GM06990 (cell line): ENCODE measurements around the gene PUM1.
A peak's percentile ranks its signal among the peaks of the same experiment; 100 is the strongest.

ENCODE experiments used
- DNase-seq: peaks from one replicate; pipeline ENCODE4 v3.0.0-alpha.2; 2011; ENCODE audit not compliant: insufficient read length; ENCODE audit errors: extremely low read depth
- H3K27me3 ChIP-seq: replicated peaks from 2 replicates; pipeline ENCODE4 v1.6.0; 2011; ENCODE audit warnings: low read length; ENCODE audit not compliant: control insufficient read depth, insufficient read depth
- H3K36me3 ChIP-seq: 2 replicates; pipeline ENCODE4 v1.5.1; 2011; ENCODE audit warnings: low read length; ENCODE audit not compliant: control insufficient read depth, insufficient read depth
- H3K4me3 ChIP-seq: replicated peaks from 2 replicates; pipeline ENCODE4 v1.5.1; 2011; ENCODE audit warnings: low read depth, mild to moderate bottlenecking, control low read depth, low read length
- CTCF ChIP-seq: IDR thresholded peaks from 2 replicates; pipeline ENCODE4 v1.5.1; 2011; ENCODE audit warnings: low read length, control low read depth, mild to moderate bottlenecking, inconsistent platforms; ENCODE audit not compliant: insufficient read depth, poor library complexity, severe bottlenecking

The PUM1 gene

GRCh38 chr1:30984991-30985503 is 80.5 kb downstream of the PUM1 start:
- Histone ChIP-seq H3K4me3 (no peak overlapping the region), H3K36me3 (peaks cover 1% of the 10 kb centered on the region; the same call in 1 of the 2 replicates), H3K27me3 (no peaks in the 10 kb centered on the region)
- DNase-seq, result no peak
- TF ChIP-seq CTCF, result no peak

- no peak for DNase-seq
- no peak for TF ChIP-seq CTCF
- Histone ChIP-seq H3K4me3 (no peak overlapping the region), H3K27me3 (no peaks in the 10 kb centered on the region), H3K36me3 (peaks cover 5% of the 10 kb centered on the region)
Observed at GRCh38 chr1:30984165-30984889, 81.2 kb downstream of the PUM1 start.

- peaks cover 13% of the 10 kb centered on the region for H3K36me3 ChIP-seq
- TF ChIP-seq CTCF, result peak; percentile 14
- no peaks in the 10 kb centered on the region for H3K27me3 ChIP-seq
- H3K4me3 ChIP-seq, result no peak overlapping the region
- DNase-seq, result peak; percentile 26
Observed at GRCh38 chr1:30982937-30983336, 82.6 kb downstream of the PUM1 start.

GRCh38 chr1:30982431-30982830 is 83.1 kb downstream of the PUM1 start:
- no peaks in the 10 kb centered on the region for H3K27me3 ChIP-seq
- no peak for DNase-seq
- H3K36me3 ChIP-seq, result peaks cover 13% of the 10 kb centered on the region
- TF ChIP-seq CTCF, result no peak
- H3K4me3 ChIP-seq, result no peak overlapping the region

GRCh38 chr1:30981172-30981571 is 84.3 kb downstream of the PUM1 start:
- DNase-seq, result no peak
- Histone ChIP-seq H3K4me3 (no peak overlapping the region), H3K36me3 (peaks cover 13% of the 10 kb centered on the region), H3K27me3 (no peaks in the 10 kb centered on the region)
- no peak for TF ChIP-seq CTCF
